ENCODE results near the gene SGSH.

SGSH gene

DNA sequence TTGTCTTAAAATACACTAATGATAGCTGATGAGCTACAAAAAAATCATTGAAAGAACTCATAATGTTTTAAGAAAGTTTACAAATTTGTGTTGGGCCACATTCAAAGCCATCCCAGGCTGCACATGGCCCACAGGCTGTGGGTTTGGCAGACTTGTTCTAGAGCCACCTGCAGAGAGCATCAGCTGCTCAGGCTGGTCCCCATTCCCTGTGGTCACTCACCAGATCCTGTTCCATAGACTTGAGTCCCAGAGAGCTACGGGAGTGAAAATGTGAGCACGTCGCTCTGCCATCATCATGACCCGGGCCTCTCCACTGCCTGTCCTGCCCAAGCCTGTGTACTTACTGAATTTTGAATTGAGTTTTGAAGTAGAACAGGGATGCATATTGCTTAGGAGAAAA is 7.0 kb upstream of the SGSH start:
- no peak for DNase-seq (ENCODE audit: low read depth, low spot score)

DNA sequence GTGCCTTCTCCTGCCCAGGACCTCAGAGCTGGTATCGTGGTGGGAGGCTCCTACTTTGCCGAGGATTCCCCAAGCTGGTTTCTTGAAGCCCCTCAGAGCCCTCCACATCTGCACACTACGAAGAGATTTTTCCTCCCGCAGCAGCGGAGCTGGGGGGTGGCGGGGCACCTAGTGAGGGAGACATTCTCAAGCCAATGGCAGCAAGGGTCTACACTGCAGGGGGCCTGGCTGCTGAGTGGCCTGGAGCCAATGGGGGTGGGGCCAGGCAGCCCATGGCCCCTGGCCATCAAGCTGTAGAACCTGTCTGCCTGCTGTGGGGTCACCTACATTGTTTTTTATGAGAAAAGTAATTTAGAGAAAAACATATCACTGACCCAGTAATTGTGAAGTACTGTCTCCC is 5.1 kb upstream of the SGSH start:
- DNase-seq (ENCODE audit: low read depth, low spot score), result no peak

DNA sequence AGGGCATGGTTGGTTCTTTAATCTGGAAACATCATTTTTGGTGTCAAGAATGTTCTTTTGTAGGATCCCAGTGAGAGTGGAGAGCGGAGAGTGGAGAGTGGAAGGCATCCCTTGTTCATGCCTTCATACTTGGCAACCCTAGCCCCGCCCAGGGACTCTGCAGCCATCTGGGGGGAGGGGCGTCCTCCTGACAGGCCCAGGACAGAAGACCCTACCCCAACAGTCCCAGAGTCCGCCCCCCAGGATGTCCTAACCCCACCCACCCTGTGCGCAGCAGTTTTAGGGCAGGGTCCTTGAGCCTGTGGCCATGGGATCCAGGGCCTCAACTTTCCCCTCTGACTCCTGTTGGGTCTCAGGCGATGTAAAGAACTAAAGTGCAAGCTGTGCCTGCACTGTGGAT is 4.5 kb upstream of the SGSH start:
- DNase-seq (ENCODE audit: low read depth, low spot score), result no peak

DNA sequence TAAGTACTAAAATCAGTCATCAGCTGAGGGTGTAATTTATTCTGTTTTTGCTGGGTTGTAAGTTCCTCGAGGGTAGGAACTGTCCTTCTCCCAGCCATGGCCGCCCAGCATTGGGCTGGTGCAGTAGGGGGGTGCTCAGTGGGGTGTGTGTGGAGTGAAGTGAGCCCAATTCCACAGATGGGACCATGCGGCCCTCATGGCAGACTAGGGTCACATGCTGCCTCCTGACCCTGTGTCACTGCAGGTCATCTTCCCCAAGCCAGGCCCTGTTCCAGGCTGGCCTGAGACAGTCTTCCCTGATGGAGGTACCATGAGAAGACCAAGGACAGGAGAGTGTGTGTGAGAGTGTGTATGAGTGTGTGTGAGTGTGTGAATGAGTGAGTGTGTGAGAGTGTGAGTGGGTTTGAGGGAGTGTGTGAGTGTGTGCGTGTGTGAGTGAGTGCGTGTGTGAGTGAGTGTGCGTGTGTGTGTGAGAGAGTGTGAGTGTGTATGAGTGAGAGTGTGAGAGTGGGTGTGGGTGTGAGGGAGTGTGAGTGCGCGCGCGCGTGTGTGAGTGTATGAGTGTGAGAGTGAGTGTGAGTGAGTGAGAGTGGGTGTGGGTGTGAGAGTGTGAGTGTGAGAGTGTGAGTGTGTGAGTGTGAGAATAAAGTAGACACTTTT is 3.8 kb upstream of the SGSH start:
- DNase-seq (ENCODE audit: low read depth, low spot score), result no peak

DNA sequence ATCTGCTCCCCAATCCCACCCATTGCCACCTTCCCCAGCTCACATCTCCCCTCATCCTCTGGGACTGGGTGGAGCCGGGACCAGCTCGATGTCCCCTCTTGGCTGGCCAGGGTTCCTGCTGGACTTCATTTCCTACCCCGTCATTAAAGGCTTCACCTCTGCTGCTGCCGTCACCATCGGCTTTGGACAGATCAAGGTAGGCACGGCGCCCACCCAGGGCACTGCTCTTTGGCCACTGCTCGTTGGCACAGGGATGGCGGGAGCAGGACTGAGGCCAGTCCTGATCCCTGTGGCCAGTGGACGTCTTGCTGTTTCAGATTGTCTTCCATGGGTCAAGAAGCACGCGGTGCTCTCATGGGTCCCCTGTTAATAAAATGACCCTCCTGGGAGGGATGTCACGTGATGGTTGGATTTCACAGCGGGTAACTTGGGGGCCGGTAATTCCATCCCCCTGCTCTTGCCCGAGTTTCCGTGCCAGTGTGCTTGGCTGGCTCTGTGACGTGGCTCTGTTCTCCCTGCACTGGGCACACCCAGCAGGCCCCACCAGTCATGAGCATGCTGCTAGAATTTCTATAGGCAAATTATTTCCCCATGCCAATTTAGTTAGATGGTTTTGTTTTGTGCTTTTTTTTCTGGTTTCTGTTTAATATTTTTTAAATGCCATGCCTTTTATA is 3.1 kb upstream of the SGSH start:
- DNase-seq (ENCODE audit: low read depth, low spot score), result no peak

DNA sequence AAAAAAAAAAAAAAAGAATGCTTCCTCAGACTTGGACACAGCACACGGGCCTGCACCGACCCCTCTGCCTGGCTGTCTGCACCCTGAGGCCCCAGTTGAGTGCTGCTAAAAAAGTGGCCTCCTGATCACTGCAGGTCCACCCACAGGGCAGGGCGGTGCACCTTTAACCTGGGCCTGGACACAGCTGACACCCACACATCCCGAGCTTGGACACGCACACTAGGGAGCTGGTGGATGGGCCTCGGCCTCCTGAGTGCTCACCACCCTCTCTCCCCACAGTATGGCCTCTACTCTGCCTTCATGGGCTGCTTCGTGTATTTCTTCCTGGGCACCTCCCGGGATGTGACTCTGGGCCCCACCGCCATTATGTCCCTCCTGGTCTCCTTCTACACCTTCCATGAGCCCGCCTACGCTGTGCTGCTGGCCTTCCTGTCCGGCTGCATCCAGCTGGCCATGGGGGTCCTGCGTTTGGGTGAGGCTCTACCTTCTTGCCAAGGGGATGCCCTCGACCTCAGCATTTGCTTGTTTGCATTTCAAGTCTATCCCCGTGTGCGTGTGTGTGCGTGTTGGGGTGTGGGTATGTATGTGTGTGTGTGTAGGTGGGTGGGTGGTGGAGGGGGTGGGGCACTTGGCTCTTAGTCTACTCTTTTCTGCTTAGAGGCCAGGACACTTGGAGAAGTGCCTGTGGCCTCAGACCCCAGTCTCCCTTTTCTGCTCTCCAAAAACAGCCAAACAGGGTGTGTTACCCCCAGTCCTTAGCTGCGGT is 2.4 kb upstream of the SGSH start:
- no peak for DNase-seq (ENCODE audit: low read depth, low spot score)

DNA sequence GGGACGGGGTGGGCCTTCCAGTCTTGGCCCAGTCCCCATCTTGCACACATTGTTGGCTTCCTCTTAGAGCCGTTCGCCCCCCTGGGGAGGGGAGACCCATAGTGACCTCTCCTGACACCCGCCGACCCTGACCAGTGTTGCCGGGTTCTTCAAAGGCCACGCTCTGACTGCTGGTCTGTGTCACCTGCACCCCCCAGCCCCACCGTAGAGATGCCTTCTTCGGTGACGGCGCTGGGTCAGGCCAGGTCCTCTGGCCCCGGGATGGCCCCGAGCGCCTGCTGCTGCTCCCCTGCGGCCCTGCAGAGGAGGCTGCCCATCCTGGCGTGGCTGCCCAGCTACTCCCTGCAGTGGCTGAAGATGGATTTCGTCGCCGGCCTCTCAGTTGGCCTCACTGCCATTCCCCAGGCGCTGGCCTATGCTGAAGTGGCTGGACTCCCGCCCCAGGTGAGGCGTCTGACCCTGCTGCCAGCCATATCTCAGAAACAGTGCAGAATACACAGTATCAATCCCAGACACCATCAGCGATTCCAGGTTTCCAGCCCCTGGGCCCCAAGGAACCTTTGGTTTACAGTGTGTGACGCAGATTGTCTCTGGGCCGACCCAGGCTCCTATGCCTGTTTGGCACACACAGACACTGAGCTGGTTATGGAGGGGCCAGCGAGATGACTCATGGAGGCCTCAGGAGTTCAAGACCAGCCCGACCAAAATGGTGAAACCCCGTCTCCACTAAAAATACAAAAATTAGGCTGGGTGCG is 1.4 kb upstream of the SGSH start:
- no peak for DNase-seq (ENCODE audit: low read depth, low spot score)

DNA sequence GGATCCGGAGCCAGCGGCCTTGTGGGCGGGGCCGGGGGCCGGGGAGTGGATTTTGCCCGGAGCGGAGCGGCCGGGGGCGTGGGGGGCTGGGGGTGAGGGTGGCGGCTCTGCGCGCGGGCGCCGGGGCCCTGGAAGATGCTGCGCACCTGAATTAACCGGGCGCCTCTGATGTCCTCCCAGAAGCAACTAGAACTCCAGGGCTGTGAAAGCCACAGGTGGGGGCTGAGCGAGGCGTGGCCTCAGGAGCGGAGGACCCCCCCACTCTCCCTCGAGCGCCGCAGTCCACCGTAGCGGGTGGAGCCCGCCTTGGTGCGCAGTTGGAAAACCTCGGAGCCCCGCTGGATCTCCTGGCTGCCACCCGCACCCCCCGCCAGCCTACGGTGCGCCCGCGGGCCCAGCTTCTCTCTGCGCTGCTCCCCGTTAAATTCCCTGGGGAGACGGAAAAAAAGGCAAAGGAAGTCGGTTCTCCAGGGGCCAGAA is 643 bp upstream of the SGSH start:
- DNase-seq (ENCODE audit: low read depth, low spot score), result no peak

DNA sequence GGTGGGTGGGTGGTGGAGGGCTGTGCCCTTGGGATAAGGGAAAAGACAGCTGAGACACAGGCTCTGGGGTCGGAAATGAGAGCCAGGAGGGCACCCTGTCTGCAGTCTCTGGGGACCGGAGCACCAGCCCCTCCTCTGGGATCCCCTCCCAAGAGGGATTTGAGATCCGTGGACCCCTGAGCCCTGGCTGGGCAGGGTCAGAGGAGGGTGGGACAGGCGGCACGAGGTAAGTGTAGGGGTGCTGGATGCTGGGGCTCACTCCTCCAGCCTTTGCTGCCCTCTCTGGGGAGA is 425 bp downstream of the SGSH start:
- DNase-seq (ENCODE audit: low read depth, low spot score), result no peak

DNA sequence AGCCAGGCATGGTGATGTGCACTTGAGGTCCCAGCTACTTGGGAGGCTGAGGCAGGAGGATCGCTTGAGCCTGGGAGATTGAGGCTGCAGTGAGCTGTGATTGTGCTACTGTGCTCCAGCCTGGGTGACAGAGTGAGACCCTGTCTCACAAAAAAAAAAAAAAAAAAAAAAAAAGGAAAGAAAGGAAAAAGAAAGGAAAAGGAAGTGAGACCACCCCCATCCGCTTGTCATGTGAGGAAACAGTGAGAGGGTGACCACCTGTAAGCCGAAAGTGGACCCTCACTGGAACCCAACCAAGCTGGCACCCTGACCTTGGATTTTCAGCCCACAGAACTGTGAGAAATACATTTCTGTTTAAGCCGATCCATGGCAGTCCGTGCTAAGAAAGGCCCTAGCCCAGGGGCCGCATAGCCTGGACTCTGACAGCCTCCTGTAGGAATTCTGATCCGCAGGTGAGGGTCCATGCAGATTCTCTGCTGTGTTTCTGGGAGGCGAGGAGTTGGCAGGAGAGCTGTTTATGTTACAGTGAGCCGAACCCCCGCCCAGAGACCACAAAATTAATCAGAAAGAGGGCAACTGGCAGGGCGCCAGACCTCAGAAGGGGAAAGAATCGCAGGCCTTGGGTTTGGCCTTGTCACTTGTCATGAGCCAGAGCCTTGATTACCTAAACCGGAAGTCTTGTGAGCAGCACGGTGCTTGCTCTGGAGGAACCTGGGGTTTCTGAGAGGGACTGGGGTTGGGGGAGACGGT is 945 bp downstream of the SGSH start:
- DNase-seq (ENCODE audit: low read depth, low spot score), result peak; percentile 84

DNA sequence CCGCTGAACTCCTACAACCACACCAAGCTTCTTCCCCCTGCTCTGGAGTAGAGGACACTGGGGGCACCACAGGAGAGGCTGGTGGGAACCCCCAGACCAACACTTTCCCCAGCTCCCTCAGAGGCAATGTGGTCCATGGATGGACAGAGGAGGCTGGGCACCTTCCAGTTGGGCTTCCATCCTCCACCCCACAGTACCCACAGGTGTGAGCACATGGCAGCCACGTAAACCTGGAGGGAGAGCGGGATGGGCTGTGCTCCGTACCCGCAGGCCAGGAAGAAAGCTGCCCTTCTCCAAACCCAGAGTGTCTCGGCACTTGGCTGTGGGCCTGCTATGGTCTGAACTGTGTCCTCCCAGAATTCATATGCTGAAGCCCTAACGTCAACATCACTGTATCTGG is 1.7 kb downstream of the SGSH start:
- no peak for DNase-seq (ENCODE audit: low read depth, low spot score)

DNA sequence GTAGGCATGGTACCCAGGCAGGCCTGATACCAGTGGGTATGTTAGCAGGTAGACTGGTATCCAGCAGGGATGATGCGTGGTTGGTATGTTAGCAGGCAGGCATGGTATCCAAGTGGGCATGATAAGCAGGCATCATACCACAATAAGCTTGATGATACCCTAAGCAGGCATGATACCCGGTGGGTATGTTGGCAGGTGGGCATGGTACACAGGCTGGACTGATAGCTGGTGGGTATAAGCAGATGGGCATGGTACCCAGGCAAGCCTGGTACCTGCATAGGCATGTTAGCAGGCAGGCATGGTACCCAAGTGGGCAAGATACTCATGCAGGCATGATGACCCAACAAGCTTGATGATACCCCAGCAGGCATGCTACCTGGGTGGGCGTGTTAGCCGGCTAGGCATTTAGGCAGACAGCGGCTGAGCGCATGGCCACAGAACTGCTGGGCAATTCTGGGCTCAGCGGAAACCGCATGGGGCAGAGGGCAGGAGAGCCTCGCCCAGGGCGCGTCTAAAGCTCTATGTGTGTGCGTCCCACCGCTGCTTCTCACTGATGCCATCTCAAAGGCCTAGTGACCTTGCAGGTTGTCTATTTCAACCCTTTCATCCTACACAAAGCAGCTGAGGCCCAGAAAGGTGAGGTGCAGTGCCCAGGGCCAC is 2.3 kb downstream of the SGSH start:
- no peak for DNase-seq (ENCODE audit: low read depth, low spot score)

DNA sequence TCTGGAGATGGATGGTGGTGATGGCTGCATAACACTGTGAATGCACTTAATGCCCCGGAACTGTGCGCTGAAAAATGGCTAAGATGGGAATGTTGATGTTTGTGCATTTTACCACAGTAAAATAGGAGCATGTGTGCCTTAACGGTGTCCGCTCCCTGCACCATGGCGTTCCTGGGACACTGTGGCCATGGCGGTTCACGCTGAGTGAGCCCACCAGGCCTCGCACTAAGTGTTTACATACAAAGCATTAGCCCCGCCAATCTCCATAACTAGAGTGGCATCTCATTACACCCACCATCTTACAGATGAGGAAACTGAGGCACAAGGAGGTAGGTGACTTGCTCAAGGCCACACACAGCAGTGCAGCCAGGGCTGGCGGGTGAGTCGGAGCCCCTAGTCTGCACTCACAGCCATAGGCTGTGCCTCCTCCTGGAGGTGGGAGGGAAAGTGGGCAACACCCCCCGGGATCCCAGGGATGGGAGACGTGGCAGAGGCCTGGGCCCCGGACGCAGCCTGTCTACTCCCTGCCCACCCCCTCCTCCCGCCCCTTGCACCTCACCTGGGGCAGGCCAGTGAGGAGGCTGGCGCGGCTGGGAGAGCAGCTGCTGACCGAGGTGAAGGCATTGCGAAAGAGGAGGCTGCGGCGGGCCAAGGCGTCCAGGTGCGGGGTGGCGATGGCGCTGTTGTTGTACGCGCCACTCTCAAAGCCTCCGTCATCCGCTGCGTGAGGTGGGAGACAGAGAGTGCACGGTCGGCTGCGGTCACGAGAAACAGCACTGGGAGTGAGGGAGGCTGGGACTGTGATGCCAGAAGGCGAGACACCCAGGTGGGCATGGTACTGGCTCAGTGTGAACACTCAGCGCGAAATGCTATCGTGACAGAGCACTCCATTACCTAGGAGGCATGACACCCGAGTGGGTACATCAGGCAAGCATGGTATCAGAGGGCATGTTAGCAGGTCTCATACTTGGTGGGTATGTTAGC is 3.4 kb downstream of the SGSH start:
- DNase-seq (ENCODE audit: low read depth, low spot score), result no peak

DNA sequence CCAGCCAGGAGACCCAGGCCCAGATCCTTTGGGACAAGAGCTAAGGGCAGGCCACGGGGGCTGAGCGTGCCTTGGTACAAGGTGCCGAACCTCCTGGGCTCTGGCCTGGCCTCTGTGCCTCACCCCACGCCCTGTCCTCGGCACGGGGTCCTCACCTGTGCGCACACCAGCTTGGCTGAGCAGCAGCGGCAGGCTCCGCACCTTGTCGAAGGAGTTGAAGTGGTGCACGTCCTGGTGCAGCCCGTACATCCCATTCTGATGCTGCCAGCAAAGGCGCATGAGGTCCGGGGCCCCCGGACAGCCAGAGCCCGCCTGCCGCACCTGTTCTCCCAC is 5.3 kb downstream of the SGSH start:
- no peak for DNase-seq (ENCODE audit: low read depth, low spot score)

DNA sequence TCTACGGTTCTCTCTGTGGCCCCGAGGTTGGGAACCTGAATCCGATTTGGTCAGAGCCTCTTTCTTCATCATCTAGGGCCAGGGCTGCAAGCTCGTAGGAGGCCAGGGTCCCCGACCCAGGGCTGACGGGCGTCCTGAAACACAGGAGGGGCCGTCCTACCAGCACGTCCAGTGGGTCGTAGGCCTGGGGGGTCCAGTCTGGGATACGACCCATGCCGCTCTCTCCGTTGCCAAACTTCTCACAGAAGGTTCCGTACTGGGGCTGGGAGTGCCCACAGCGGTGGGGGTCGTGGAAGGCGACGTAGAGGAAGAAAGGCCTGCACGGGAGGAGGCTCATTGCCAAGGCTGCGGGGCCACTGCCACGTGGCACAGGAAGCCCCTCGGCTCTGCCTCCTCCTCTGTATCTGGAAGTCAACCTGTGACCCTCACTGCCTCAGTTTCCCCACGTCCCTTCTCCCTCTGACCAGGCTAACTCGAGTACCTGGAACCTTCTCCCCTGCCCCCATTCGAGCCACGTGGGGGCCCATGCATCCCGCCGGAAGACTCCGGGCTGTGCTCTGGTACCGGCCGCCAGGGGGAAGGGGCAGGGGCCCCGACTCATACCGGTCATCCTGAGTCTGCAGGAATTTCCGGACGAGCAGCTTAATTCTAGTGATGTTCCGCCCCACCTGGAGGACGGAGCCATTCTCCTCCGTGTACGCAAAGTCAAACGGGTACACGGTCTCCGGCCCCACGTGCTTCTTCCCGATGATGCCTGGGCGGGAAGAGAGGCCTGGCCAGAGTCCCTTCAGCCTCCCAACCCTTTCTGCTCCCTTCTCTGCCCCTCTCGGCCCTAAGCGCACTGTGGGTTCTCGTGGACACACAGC is 5.9 kb downstream of the SGSH start:
- no peak for DNase-seq (ENCODE audit: low read depth, low spot score)

DNA sequence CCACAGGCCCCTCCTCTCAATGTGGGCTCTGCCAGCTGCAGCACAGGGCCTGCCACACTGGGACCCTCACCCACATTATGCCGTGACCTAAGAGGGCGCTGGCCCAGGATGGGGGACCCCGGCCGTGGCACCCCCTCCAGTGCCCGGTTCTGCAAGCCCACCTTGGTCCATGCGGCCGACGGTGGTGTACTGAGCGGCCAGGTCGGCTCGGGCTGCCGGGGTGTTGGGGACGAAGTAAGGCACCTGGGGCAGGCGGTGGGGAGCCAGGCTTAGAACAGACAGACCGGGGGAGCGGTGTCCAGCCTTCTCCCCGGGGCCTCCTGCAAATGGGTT is 6.5 kb downstream of the SGSH start:
- DNase-seq (ENCODE audit: low read depth, low spot score), result no peak

DNA sequence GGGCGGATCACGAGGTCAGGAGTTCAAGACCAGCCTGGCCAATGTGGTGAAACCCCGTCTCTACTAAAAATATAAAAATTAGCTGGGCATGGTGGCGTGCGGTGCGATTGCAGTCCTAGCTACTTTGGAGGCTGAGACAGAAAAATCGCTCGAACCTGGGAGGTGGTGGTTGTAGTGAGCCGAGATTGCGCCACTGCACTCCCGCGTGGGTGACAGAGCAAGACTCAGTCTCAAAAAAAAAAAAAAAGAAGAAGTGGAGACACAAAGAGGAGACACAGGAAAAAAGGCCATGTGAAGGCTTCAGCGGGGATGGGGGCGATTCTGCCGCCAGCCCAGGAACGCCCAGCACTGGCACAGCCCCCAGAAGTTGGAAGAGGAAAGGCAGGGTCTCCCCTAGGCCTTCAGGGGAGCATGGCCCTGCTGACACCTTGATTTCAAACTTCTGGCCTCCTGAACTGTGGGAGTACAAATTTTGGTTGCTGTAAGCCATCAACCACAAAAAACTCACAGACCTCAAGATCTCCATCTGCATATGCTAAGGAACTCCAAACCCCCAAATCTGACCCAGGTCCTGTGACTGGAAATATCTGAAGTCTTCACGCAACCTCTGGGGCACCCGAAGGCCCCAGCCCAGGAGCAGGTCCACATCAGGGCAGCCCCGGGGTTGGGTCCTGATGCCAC is 7.0 kb downstream of the SGSH start:
- no peak for DNase-seq (ENCODE audit: low read depth, low spot score)

DNA sequence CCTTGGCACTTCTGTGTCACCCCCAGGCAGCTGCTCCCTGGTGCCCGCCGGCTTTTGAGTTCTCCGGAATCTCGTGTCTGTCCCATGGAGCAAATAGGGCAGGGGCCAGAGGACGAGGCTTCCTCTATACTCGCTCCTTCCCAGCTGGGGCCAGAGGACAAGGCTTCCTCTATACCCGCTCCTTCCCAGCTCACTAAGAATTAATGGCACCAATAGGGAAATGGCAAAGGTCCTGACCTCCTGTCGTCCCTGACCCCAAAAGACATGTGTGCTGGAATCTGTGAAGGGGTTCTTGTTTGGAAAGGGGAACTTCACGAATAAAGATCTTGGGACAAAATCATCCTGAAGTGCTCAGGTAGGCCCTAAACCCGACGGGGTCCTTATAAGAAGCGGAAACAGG is 7.6 kb downstream of the SGSH start:
- DNase-seq (ENCODE audit: low read depth, low spot score), result no peak

DNA sequence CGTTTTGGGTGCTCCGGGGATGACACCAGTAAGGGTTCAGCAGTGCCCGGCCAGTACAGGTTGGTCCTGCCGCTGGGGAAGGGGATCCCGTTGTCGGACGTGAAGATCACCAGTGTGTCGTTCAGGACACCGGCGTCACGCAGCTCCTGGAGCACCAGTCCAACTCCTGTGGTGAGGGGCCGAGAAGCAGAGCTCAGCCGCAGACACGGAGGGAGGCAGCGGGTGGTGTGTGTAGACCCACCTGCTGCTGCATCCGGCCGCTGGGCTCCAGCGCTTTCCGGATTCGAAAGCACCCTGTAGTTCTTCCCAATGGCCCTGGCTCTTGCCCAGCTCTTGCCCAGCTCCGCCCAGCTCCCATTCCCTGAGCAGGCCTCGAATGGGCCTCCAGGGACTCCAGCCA is 8.0 kb downstream of the SGSH start:
- DNase-seq (ENCODE audit: low read depth, low spot score), result no peak

Data from activated naive CD8-positive, alpha-beta T cell treated with anti-CD3 and anti-CD28 coated beads, Interleukin-2, amount 50 U/mL, for 16 hours (primary cell).